GM12801 (cell line): ENCODE measurements around the gene RIPK4.

Source experiments
- CTCF ChIP-seq: IDR thresholded peaks from one replicate; pipeline ENCODE4 v1.5.1; 2011; ENCODE audit warnings: control low read depth; ENCODE audit not compliant: insufficient read length; ENCODE audit errors: extremely low read depth

The RIPK4 gene

GRCh38 chr21:41801321-41802197 lies 34.7 kb upstream of the RIPK4 start:
- TF ChIP-seq CTCF, result no peak

GRCh38 chr21:41800425-41801320 lies 33.8 kb upstream of the RIPK4 start:
- TF ChIP-seq CTCF, result no peak

- TF ChIP-seq CTCF, result no peak
Measured at GRCh38 chr21:41799763-41800162, 32.9 kb upstream of the RIPK4 start.

GRCh38 chr21:41798326-41798725 lies 31.5 kb upstream of the RIPK4 start:
- no peak for TF ChIP-seq CTCF

GRCh38 chr21:41796476-41797080 lies 29.7 kb upstream of the RIPK4 start:
- TF ChIP-seq CTCF, result no peak

- TF ChIP-seq CTCF, result no peak
Measured at GRCh38 chr21:41795726-41796125, 28.9 kb upstream of the RIPK4 start.

- no peak for TF ChIP-seq CTCF
Measured at GRCh38 chr21:41794600-41794999, 27.7 kb upstream of the RIPK4 start.
